PC-9 (cell line): ENCODE measurements around the gene LTO1. TPM values are rescaled to one million over a fixed set of nuclear protein-coding genes. Genes with fewer than 3 reads are reported as not detected.

Experiments used
- BruUV-seq: library from RNA; stranded (reverse); fragments of 400-500 nt; replicated peaks from 2 replicates; lab custom pipeline; 2021; lab: Mats Ljungman, UMichigan
- CTCF ChIA-PET: fragments of 300-600 bp; sonication (Branson Sonifier 250); formaldehyde crosslinking; loops from one replicate; lab custom pipeline; 2022; ENCODE audit warnings: antibody characterized with exemption; lab: Charles Lee
- POLR2A ChIA-PET: fragments of 300-600 bp; sonication (Branson Sonifier 250); formaldehyde crosslinking; loops from one replicate; lab custom pipeline; 2022; ENCODE audit warnings: antibody characterized with exemption; ENCODE audit not compliant: unreplicated experiment; lab: Charles Lee
- DNase-seq, 2 experiments: peaks; one replicate each; pipeline versions ENCODE4 v3.0.0 to v3.0.0-alpha.2; 2015 to 2022; ENCODE audit warnings: mixed read lengths in 1 of 2
- H2AFZ ChIP-seq: fragments of 200-600 bp; sonication (generic); 2 replicates; pipeline ENCODE4 v1.8.1; 2017; ENCODE audit warnings: antibody characterized with exemption
- H3F3A ChIP-seq: fragments of 200-600 bp; sonication (generic); 2 replicates; pipeline ENCODE4 v1.8.1; 2017; ENCODE audit warnings: antibody characterized with exemption, mild to moderate bottlenecking, low read depth; ENCODE audit not compliant: insufficient read depth
- H3K27ac ChIP-seq: fragments of 200-600 bp; sonication (generic); 2 replicates; pipeline ENCODE4 v1.6.1; 2016; ENCODE audit warnings: mixed run types
- H3K27me3 ChIP-seq: fragments of 200-600 bp; sonication (generic); 2 replicates; pipeline ENCODE4 v1.6.1; 2016; ENCODE audit warnings: low read depth, mixed run types; ENCODE audit not compliant: insufficient read depth
- H3K36me3 ChIP-seq: fragments of 200-600 bp; sonication (generic); 2 replicates; pipeline ENCODE4 v1.6.1; 2016; ENCODE audit warnings: low read depth, mixed run types
- H3K4me1 ChIP-seq: fragments of 200-600 bp; sonication (generic); replicated peaks from 2 replicates; pipeline ENCODE4 v1.6.1; 2016; ENCODE audit warnings: mixed run types; ENCODE audit not compliant: insufficient read depth
- H3K4me2 ChIP-seq: fragments of 200-600 bp; sonication (generic); 2 replicates; pipeline ENCODE4 v1.6.1; 2017; ENCODE audit warnings: mixed run types
- H3K4me3 ChIP-seq: fragments of 200-600 bp; sonication (generic); 2 replicates; pipeline ENCODE4 v1.6.1; 2016; ENCODE audit warnings: mixed run types
- H3K79me2 ChIP-seq: fragments of 200-600 bp; sonication (generic); 2 replicates; pipeline ENCODE4 v1.6.1; 2017; ENCODE audit warnings: low read depth, mixed run types
- H3K9me2 ChIP-seq: fragments of 200-600 bp; sonication (generic); 2 replicates; pipeline ENCODE4 v1.8.1; 2017; ENCODE audit warnings: mild to moderate bottlenecking; ENCODE audit not compliant: insufficient read depth
- H3K9me3 ChIP-seq: fragments of 200-600 bp; sonication (generic); 2 replicates; pipeline ENCODE4 v1.8.1; 2016; ENCODE audit warnings: low read depth; ENCODE audit not compliant: insufficient read depth
- H4K20me1 ChIP-seq: fragments of 200-600 bp; sonication (generic); 2 replicates; pipeline ENCODE4 v1.8.1; 2017; ENCODE audit not compliant: insufficient read depth
- CTCF ChIP-seq: fragments of 200-600 bp; sonication (generic); conservative IDR thresholded peaks from 2 replicates; pipeline ENCODE4 v1.6.1; 2017; ENCODE audit warnings: mixed run types, antibody characterized with exemption, mild to moderate bottlenecking, moderate library complexity
- EZH2 ChIP-seq: fragments of 200-600 bp; sonication (generic); IDR thresholded peaks from 2 replicates; pipeline ENCODE4 v1.8.0; 2017; ENCODE audit warnings: antibody characterized with exemption, low read depth
- intact Hi-C: fragments of 100-400 bp; cut with micrococcal nuclease; formaldehyde crosslinking; loops from one replicate; pipeline ENCODE4 v1.10.0; 2022; ENCODE audit not compliant: unreplicated experiment
- total RNA-seq: library from RNA; stranded (reverse); gene quantifications from 2 replicates; pipeline ENCODE4 v1.2.3, GENCODE V29; 2021

LTO1 gene
- total RNA-seq, 1 experiment from 2014 or later: 41.1 TPM

- ChIA-PET CTCF (interaction anchor here (0.7 kb wide), 1 partner anchor 408 kb away, joined by 4 read pairs; no protein-coding TSS in a partner anchor), POLR2A (no interaction called here)
- no peaks in the 10 kb centered on the region for H3K9me3 ChIP-seq
- no peak overlapping the region for H3K4me2 ChIP-seq
- TF ChIP-seq CTCF (no peak), EZH2 (no peak)
- H3K36me3 ChIP-seq: peaks cover 7% of the 10 kb centered on the region; the same call in 1 of the 2 replicates
- 0 out of 2 replicates have a peak, but pooled peaks cover 3% of the 10 kb centered on the region for H3F3A ChIP-seq
- no peaks in the 10 kb centered on the region for H3K27me3 ChIP-seq
- no peaks in the 10 kb centered on the region for H4K20me1 ChIP-seq
- BruUV-seq: no TSS peak
- no peaks in the 10 kb centered on the region for H3K9me2 ChIP-seq
- H2AFZ ChIP-seq: no peak overlapping the region
- H3K79me2 ChIP-seq: peaks cover 4% of the 10 kb centered on the region
- intact Hi-C loops: no loop called here
- H3K4me1 ChIP-seq: no peaks in the 10 kb centered on the region
- no peak for DNase-seq
- H3K4me3 ChIP-seq: no peak overlapping the region
- H3K27ac ChIP-seq: no peak overlapping the region
Observed at GRCh38 chr11:69664103-69664775, 10.9 kb downstream of the LTO1 start.

- H4K20me1 ChIP-seq: no peaks in the 10 kb centered on the region
- intact Hi-C loops: no loop called here
- no peaks in the 10 kb centered on the region for H3K9me3 ChIP-seq
- H2AFZ ChIP-seq: no peak overlapping the region
- H3F3A ChIP-seq: peaks cover 3% of the 10 kb centered on the region; the same call in 1 of the 2 replicates
- CTCF ChIA-PET: no interaction called here
- no peak overlapping the region for H3K27ac ChIP-seq
- H3K9me2 ChIP-seq: no peaks in the 10 kb centered on the region
- H3K4me1 ChIP-seq: no peaks in the 10 kb centered on the region
- H3K4me3 ChIP-seq: no peak overlapping the region
- H3K4me2 ChIP-seq: no peak overlapping the region
- no peak for TF ChIP-seq CTCF
- no peak for TF ChIP-seq EZH2
- BruUV-seq: no TSS peak
- POLR2A ChIA-PET: no interaction called here
- H3K79me2 ChIP-seq: no peaks in the 10 kb centered on the region
- no peaks in the 10 kb centered on the region for H3K27me3 ChIP-seq
- no peaks in the 10 kb centered on the region for H3K36me3 ChIP-seq
- DNase-seq: no peak
Observed at GRCh38 chr11:69663326-69663725, 11.8 kb downstream of the LTO1 start.

- no peaks in the 10 kb centered on the region for H3K36me3 ChIP-seq
- H3K27ac ChIP-seq: no peak overlapping the region
- intact Hi-C loops: no loop called here
- ChIA-PET POLR2A (interaction anchor here (0.7 kb wide), 1 partner anchor 44 kb away, joined by 3 read pairs; no protein-coding TSS in a partner anchor), CTCF (no interaction called here)
- no peaks in the 10 kb centered on the region for H3K27me3 ChIP-seq
- TF ChIP-seq CTCF (no peak), EZH2 (no peak)
- no peaks in the 10 kb centered on the region for H3K9me3 ChIP-seq
- no peaks in the 10 kb centered on the region for H3K9me2 ChIP-seq
- H3F3A ChIP-seq: peaks cover 3% of the 10 kb centered on the region; the same call in 1 of the 2 replicates
- H3K79me2 ChIP-seq: no peaks in the 10 kb centered on the region
- no peak overlapping the region for H3K4me3 ChIP-seq
- no peak overlapping the region for H3K4me2 ChIP-seq
- no peak overlapping the region for H2AFZ ChIP-seq
- no TSS peak for BruUV-seq
- no peaks in the 10 kb centered on the region for H3K4me1 ChIP-seq
- DNase-seq: no peak
- no peaks in the 10 kb centered on the region for H4K20me1 ChIP-seq
Observed at GRCh38 chr11:69662806-69663205, 12.3 kb downstream of the LTO1 start.
